Hematopoietic multipotent progenitor cell treated with erythropoietin and hydrocortisone succinate and interleukin-3 and kit ligand, for 15 days (in vitro differentiated cells): ENCODE data around the gene NR1D1.

Experiments used
- DNase-seq: peaks from one replicate; pipeline ENCODE4 v3.0.0-alpha.2; 2015; ENCODE audit warnings: low spot score

NR1D1 gene

DNA sequence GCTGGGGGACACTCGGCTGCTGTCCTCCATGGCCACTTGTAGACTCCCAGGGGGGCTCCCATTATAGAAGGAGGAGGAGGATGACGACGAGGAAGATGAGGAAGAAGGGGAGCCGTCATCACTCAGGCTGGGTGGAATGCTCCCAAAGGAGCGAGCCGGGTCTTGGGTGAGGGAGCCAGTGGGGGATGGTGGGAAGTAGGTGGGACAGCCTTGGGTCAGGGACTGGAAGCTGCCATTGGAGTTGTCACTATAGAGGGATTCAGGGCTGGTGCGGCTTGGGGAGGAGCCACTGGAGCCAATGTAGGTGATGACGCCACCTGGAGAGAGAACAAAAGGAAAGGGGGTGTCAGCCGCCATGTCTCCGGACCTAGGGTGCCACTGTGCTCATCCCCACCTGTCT, 3.3 kb downstream of the NR1D1 start:
- DNase-seq, result no peak

DNA sequence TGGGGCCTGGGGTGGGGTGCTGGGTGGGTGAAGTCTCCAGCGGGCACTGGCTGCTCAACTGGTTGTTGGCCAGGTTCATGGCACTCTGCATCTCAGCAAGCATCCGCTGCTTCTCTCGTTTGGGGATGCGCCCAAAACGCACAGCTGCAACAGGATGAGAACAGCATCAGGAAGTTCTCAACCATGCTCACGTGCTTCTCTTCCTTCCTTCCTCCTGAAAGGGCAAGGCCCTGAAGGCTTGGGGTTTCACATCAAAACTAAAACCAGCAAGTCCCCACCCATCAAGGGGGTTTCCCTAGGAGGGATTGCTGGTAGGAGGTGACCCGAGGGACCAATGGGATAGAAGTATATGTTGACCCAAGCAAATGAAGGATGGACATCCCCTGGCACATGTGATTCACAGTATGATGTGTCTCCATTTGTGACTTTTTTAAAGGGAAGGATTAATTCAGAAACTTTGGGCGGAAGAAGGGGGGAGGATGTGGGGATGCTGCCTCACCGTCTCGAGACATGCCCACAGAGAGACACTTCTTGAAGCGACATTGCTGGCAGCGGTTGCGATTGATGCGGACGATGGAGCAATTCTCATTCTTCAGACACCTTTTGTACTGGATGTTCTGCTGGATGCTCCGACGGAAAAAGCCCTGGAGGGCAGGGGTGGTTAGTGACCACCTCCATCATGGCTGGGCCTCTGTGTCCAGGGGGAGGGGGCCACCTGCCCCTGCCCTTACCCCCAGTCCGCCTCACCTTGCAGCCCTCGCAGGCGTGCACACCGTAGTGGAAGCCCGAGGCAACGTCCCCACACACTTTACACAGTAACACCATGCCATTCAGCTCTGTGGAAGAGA, 4.2 kb downstream of the NR1D1 start:
- DNase-seq, result no peak

DNA sequence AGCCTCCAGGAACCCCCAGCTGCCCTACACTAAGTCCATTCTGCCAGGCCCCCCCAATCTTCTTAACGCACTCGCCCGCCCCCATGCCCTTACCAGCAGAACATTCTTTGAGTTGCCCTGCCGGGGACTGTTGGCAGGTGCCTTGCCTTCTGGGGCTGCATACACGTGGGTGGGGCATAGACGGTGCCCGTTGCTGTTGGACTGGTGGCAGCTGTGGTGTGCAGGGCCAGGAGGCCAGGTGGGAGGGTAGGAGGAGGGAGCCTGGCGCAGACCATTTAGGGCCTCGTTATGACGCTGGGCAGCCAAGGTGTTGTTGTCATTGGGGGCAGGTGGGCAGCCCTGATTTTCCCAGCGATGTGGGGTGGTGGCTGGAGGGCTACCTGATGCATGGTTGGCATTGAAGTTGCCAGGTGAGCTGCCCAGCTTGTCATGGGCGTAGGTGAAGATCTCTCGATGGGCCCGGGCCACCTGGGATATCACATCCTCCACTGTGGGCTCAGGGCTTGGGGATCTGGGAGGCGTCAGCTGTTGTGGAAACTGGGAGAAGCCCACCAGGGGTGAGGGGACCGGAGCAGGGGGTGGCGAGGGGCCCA, 4.9 kb downstream of the NR1D1 start:
- DNase-seq, result no peak

DNA sequence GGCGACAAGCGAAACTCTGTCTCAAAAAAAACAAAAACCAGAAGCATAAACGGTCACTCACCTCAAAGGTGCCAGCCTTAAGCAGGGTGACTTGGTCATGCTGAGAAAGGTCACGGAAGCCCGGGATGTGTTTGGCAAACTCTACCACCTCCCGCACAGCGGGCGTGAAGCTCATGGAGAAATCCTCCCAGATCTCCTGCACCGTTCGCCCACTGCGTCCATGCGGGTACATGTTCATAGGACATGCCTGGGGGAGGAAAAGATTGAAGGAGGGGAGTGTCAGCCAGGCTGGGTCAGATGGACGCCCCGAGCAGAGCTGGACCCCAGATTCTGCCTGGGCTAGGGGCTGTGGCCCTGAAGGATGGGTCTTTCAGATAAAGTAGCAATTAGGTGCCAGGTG, 5.5 kb downstream of the NR1D1 start:
- no peak for DNase-seq

DNA sequence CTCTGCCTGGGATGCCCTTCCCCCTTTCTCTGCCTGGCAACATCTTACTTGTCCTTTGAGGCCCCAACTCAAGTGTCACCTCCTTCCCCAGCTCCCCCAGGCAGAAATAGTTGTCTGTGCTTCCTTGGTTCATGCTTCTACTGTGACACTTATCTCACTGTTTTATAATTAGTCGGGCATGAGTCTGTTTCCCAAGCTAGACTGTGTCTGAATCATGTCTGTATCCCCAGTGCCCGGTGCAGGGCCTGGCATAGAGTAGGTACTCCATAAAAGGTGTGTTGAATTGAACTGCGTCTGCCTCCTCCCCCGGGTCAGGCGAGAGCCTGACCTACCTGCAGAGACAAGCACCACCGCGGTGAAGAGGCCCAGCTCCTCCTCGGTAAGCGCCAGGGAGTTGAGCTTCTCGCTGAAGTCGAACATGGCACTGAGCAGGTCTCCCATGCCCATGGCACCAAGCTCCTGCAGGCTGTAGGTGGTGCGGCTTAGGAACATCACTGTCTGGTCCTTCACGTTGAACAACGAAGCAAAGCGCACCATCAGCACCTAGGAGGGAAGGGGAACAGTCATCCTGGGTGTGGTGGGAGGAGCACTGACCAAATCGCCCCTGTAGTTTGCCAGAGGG, 6.7 kb downstream of the NR1D1 start:
- DNase-seq, result no peak

DNA sequence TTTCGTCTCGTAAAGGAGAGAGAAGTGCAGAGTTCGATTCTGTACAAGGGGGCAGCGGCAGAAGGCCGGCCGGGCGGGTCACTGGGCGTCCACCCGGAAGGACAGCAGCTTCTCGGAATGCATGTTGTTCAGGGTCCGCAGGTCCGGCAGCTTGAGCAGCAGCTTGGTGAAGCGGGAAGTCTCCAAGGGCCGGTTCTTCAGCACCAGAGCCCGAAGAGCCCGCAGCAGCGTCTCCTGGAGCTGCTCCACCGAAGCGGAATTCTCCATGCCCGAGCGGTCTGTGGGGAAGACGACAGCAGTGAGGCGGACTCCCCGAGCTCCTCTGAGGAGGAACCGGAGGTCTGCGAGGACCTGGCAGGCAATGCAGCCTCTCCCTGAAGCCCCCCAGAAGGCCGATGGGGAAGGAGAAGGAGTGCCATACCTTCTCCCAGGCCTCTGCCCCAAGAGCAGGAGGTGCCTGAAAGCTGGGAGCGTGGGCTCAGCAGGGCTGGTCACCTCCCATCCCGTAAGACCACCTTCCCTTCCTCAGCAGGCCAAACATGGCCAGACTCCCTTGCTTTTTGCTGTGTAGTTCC, 7.3 kb downstream of the NR1D1 start:
- DNase-seq, result no peak

DNA sequence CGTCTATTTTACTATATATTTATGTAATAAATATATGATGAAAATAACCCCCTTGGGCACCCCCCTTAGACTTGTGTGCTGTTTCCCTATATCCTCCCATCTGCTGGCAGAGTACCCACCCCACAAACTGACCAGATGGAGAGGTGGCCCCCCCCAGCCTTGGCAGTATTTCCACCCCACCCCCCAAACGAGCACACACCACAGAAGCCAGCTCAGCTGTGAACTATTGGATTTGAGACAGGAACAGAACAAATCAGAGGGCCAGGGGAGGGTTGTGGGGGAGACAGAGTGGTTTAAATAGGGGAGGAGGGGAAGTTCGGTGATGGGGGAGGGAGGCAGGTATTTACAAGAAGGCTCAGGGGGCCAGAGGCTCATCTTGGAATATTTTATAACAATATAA, 7.8 kb downstream of the NR1D1 start:
- DNase-seq, result no peak

DNA sequence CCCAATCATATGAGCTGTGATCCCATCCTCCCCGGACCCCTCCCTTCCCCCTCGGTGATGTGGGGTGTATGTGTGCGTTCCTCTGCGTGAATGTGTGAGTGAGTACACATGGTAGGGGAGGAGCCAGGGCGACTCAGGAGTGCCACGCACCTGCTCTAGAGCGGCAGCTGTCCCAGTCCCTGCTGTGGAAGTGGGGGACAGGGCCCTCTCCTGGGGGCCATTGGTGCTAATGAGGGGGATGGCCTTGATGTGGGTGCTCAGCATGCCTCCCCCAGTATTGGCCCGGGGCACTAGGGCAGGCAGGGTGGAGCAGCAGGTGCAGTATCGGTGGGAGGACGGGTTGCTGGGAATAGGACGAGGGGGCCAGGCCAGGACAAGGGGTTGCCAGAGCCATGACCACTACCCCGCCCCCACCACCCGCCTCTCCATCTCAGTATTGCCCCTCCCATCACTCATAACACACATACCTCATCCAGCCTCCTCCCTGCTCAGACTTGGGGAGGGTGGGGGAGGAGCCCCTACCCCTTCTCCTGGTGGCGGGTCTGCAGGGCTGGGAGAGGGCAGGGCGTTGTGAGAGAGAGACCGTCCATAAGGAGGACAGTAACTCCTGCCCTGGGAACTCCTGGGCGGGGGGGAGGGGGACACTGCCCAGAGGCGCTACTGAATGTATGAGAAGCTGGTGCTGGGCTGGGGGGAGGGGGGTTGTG, 8.5 kb downstream of the NR1D1 start:
- no peak for DNase-seq

DNA sequence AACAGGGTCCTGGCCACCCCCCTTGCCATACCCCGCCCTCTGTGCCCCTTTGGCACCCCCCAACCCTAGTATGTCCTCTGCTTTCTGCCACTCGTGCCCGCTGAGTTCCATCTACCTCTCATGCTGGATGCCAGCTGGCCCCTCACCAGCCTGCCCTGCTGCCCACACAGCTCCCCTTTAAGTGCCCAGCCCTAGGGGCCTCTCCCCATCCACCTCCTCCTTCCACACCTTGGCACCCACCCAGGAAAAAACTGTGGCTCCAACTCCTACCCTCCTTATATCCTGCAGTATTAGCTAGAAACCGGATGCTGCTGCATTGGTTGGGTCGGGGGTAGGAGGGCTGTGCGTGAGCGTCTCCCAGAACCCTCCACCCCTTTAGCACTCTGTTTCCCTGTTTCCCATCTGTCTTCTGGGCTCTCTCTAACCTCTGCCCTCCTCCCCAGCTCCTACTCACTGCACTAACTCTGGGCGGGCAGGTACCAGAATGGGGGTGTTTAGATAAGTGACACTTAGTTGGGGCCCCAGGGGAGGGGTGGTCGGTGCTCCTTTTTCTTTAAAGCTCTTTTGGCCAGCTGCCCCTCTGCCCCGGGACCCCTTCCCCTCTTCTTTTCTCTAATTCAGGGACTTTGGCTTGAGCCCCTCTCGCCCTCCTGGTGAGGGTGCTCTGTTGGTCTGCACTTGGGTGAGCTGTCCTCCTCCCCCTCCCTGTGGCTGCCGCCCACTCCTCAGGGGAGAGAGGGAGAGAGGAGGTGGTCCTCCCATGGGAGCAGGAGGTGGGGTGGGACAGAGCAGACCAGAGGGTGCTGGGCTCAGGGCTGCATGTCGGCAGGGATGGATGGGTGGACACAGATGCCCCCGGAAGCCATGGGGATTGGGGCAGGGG, 9.9 kb downstream of the NR1D1 start:
- no peak for DNase-seq

DNA sequence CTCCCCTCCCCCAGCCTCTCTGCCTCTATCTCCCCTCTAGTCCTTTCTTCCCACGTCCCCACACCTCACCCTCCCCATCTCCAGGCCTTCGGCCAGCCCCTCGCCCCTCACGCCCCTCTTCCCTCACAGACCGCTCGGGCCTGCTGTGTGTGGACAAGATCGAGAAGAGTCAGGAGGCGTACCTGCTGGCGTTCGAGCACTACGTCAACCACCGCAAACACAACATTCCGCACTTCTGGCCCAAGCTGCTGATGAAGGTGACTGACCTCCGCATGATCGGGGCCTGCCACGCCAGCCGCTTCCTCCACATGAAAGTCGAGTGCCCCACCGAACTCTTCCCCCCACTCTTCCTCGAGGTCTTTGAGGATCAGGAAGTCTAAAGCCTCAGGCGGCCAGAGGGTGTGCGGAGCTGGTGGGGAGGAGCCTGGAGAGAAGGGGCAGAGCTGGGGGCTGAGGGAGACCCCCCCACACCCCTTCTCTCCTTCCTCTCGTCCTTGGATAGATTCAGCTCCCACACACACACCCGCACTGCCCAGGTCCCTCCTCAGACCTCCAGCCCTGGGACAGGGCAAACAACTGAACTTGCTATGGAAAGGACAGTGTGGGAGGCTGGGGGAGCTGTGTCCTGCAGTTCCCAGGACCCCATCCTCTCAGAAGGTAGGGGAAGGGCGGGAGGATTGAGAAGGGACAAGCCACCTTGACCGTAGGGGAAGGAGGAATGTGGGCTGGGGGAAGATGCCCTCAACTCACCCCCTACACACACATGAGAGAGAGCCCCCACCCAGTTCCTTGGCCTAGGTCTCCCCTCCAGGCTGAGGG, 11.1 kb downstream of the NR1D1 start:
- DNase-seq, result no peak

DNA sequence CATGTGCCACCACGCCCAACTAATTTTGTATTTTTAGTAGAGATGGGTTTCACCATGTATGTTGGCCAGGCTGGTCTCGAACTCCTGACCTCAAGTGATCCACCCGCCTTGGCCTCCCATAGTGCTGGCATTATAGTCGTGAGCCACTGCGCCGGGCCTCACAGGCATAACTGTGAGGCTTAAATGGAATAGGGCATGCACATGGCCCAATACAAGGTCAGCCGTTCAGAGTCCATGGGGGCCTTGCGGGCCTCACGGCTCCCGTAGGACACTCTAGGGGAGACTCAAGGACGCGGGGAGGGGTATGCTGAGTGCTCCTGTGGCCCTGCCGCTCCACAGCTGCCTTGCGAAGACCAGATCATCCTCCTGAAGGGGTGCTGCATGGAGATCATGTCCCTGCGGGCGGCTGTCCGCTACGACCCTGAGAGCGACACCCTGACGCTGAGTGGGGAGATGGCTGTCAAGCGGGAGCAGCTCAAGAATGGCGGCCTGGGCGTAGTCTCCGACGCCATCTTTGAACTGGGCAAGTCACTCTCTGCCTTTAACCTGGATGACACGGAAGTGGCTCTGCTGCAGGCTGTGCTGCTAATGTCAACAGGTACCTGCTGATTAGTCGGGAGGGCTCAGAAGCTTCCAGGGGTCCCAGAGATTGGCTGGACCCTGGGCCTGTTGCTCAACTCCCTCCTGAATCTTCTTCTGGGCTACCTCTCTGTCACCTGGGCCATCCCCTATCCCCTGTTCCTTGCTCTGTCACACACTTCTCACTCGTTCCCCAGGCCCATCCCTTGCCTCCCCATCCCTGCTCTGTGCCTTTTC, 12.3 kb downstream of the NR1D1 start:
- DNase-seq, result no peak

DNA sequence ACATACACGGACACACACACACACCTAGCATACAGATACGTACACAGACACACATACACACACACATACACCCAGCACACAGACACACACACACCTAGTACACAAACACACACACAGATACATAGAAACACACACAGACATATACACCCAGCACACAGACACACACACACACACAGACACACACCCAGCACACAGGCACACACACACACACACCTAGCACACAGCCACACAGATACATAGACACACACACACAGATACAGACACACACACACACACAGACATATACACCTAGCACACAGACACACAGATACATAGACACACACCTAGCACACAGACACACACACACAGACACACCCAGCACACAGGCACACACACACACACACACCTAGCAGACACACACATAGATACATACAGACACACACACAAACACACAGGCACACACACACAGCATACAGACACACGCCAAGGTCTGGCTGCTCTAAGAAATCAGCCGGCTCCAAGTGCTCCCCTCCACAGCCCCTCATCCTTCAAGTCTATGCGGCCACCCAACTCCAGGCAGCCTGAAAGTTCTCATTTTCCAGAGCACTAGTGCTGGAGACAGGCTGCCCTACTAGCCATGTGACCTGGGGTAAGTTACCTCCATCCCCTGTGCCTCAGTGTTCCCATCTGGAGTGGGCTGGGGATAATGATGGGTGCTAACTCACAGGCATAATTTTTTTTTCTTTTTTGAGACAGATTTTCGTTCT, 13.2 kb downstream of the NR1D1 start:
- no peak for DNase-seq

DNA sequence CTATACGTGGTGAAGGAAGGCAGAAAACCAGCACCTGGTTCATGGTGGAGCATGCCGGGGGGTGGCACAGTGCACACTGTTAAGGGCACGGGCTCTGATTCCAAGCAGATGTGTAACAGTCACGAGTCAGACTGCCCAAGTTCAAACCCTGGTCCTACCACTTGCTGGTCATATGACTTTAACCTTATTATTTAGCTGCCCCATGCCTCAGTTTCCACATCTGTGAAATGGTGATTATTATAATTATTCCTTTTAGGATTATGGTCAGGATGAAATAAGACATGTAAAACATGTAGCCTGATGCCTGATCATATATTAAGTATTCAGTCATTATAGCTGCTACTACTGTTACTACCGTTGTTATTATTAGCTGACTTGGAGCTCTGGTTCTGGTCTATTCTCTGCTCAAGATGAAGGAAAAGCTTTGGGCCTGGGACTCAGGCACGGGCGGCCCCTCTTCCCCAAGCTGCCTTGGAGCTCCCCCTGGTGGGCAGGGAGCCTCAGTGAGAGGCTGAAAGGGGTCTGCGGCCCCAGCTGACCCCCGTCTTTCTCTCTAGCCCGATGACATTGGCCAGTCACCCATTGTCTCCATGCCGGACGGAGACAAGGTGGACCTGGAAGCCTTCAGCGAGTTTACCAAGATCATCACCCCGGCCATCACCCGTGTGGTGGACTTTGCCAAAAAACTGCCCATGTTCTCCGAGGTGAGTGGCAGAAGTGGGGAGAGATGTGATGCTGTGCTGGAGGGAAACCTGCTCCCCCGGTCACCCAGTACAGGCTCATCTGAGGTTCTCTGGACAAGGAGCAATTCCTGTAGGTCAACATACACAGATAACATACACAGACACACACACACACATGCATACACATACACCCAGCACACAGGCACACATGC, 14.0 kb downstream of the NR1D1 start:
- DNase-seq, result peak; percentile 64

DNA sequence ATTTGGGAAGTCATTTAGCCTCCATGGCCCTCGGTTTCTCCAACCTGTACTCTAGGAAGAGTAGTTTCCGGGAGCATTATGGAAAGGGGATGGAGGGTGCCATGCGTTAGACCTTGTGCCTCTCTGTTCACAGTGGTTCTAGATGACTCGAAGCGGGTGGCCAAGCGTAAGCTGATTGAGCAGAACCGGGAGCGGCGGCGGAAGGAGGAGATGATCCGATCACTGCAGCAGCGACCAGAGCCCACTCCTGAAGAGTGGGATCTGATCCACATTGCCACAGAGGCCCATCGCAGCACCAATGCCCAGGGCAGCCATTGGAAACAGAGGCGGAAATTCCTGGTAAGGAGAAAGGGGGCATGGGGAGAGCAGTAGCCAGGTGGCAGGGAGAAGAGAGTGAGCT, 15.9 kb downstream of the NR1D1 start:
- DNase-seq, result no peak

DNA sequence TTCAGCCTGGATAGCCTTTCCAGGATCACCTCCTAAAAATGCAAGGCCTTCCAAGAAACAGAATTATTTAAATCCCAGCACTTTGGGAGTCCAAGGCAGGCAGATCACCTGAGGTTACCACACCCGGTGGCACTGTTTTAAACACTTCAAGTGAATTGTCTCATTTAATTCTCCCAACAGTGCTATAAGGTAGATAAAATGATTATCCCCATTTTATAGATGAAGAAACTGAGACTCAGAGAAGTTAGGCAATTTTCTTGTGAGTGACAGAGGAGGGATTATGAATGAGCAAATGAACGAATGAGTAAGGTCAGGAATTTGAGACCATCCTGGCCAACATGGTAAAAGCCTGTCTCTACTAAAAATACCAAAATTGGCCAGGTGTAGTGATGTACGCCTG, 20.8 kb downstream of the NR1D1 start:
- no peak for DNase-seq

DNA sequence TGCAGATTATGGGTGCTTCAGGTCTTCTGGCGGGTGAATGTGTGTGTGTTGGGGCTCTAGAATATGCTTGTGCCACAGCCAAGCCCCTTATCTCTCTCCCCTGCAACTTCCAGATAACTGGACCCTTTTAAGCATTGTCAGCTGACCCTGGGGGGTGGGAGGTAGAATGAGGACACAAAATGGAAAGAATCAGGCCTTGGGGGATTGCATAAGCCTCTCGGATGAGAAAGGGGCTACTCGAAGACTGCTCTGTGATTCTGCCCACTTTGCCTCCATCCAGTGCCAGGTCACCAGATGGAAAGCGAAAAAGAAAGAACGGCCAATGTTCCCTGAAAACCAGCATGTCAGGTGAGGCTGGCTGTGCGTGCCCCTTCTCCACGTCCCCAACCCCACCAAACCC, 23.8 kb downstream of the NR1D1 start:
- DNase-seq, result no peak

DNA sequence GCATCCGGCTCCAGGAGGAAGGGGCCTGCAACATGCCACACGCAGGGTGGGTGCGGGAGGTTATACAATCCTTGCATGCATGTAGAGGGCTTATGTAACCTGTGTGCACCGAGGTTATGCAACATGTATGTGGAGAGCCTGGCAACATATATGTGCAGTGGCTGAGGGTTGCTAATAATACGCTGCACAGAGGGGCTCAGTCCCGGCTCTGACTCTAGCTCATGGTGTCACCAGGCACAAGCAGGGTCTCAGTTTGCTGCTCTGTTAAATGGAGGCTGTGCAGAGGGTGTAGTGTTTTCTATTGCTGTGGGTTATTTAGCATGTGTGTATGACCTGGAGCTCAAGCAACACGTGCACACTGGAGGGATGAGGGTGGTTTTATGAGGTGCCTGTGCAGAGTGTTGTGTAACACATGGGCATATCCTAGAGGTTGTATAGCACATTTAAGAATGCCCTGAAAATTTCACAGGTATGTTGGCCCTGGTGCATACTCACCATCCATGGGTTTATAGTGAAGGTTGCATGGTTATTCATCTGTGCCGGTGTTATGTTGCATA, 24.4 kb downstream of the NR1D1 start:
- no peak for DNase-seq
